Mammary epithelial cell (primary cell): ENCODE data around the gene CEP85L.

ENCODE experiments used
- CTCF ChIP-seq, 2 donors: IDR thresholded peaks in 1 of 2; conservative IDR thresholded peaks in 1 of 2; 2 replicates each; pipeline ENCODE4 v1.5.1; 2011 to 2012; ENCODE audit warnings: inconsistent platforms in 2 of 2, low read length in 2 of 2, mild to moderate bottlenecking in 2 of 2, control low read depth in 1 of 2, low read depth in 1 of 2; ENCODE audit not compliant: insufficient read depth in 1 of 2; ENCODE audit errors: extremely low read depth in 1 of 2
- EZH2 ChIP-seq: IDR thresholded peaks from 2 replicates; pipeline ENCODE4 v1.6.1; 2012; ENCODE audit warnings: low read length, inconsistent platforms, borderline replicate concordance

GRCh38 chr6:118574051-118574865 lies 77.1 kb downstream of the CEP85L start:
- TF ChIP-seq CTCF (conservative IDR thresholded peaks at IDR 0.05 in 1 of 2, IDR thresholded peaks at IDR 0.05 in 1 of 2; ENCODE audit: extremely low read depth in 1 of 2, insufficient read depth in 1 of 2, low read depth in 1 of 2, low read length in 2 of 2): no peak
- TF ChIP-seq EZH2: no peak
